Stimulated activated naive B cell treated with anti-CD40 and anti-IgM and Interleukin-4, amounts not matched to agents 10 μg/mL and 1 μg/mL and 100 μg/mL, for 72 hours (primary cell): ENCODE data around the gene PAOX.
"Not testable (repeated sequence)": the region's sequence is repeated elsewhere in the genome, so short reads cannot be mapped to it uniquely, and the experiment has no call there.

Source experiments
- ATAC-seq, 2 donors: fragments of 150-1000 bp; cut with Tn5 transposase; replicated peaks; 2 replicates each; pipeline ENCODE4 v1.10.0; 2021; ENCODE audit warnings: moderate library complexity in 1 of 2
- DNase-seq: peaks from one replicate; pipeline ENCODE4 v3.0.0; 2021
- H3K27ac Mint-ChIP-seq: one replicate; pipeline ENCODE4 v1.8.0; 2022; ENCODE audit warnings: mild to moderate bottlenecking, mixed read lengths
- H3K27me3 Mint-ChIP-seq, 2 donors: one replicate each; pipeline ENCODE4 v1.8.0; 2022; ENCODE audit warnings: mixed read lengths in 2 of 2
- H3K36me3 Mint-ChIP-seq, 2 donors: one replicate each; pipeline ENCODE4 v1.8.0; 2022; ENCODE audit warnings: mixed read lengths in 2 of 2, mild to moderate bottlenecking in 1 of 2
- H3K4me1 Mint-ChIP-seq, 2 donors: one replicate each; pipeline ENCODE4 v1.8.0; 2022; ENCODE audit warnings: mixed read lengths in 2 of 2, mild to moderate bottlenecking in 1 of 2
- H3K4me3 Mint-ChIP-seq, 2 donors: one replicate each; pipeline ENCODE4 v1.8.0; 2022; ENCODE audit warnings: mild to moderate bottlenecking in 2 of 2, mixed read lengths in 2 of 2, moderate library complexity in 1 of 2
- H3K9me3 Mint-ChIP-seq, 2 donors: one replicate each; pipeline ENCODE4 v1.8.0; 2022; ENCODE audit warnings: mixed read lengths in 2 of 2, mild to moderate bottlenecking in 1 of 2

The PAOX gene

DNA sequence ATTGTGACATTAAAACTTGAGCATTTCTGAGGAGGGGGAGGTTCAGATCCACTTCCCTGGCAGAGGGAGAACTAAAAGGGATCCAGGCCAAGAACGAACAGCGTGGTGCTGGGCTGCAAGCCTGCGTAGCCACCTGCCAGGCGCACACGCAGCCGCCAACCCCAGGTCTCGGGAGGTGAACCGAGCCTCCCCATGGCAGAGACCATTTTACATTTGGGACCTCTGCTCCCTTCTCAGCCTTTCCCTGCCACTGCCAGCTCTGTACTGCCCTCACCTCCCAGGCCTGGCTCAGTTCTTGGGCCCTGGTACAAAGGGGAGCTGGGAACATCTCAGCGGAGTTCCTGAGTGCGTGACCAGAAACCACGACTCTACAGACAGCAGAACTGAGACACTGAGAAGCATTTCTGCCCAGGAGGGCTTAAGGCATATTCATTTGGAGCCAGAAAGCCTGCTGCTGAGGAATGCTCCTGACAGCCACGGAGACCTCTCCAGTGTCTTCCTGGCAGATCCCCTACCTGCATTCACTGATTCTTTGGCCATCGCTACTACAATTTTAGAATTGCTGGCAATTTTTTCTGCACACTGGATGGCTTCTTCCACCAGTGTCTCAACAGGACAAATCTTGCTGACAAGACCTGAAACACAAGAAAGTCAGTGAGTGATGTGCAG lies 13.5 kb upstream of the PAOX start:
- DNase-seq: no peak
- Mint-ChIP-seq H3K4me3 (no peak overlapping the region), H3K36me3 (peaks cover 45 to 46% of the 10 kb centered on the region in 2 donors), H3K9me3 (no peaks in the 10 kb centered on the region), H3K4me1 (peaks cover 12 to 24% of the 10 kb centered on the region in 2 donors), H3K27me3 (no peaks in the 10 kb centered on the region), H3K27ac (no peak overlapping the region)
- no peak for ATAC-seq

DNA sequence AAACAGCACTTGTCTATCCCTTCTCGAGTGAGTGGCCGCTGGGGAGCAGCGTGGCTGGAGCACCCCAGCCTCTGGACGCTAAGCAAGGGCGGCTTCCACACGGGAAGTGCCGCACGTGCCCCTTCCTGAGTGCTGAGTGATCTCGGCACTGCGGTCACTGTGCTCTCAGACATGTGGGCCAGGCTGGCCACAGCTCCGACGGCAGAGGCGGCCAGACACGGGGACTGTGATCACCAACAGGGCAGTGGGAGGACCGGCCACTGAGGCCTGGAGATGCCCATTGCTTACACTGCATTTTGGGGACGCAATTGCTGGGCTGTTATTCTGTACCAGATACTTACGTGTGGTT lies 13.0 kb upstream of the PAOX start:
- H3K27me3 Mint-ChIP-seq: no peaks in the 10 kb centered on the region
- ATAC-seq: no peak
- H3K9me3 Mint-ChIP-seq: no peaks in the 10 kb centered on the region
- no peak overlapping the region for H3K27ac Mint-ChIP-seq
- peaks cover 46 to 47% of the 10 kb centered on the region in 2 donors for H3K36me3 Mint-ChIP-seq
- no peak for DNase-seq
- peaks cover 11 to 19% of the 10 kb centered on the region in 2 donors for H3K4me1 Mint-ChIP-seq
- no peak overlapping the region for H3K4me3 Mint-ChIP-seq

DNA sequence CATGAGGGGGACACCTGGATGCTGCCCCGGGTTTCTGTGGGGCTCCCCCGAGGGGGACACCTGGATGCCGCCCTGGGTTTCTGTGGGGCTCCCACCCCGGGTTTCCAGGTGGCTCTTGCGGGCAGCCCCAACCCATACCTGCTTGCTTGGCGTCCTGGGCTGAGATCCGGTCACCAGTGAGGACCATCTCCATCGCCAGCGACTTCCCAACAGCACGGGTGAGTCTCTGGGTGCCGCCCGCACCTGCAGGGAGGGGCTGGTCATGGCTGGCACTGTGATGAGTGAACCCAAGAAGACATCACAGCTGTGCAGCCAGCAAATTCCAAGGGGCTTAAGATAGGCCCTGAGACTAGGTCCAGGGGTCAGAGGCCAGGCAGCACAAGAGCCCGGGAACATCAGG lies 12.3 kb upstream of the PAOX start:
- Mint-ChIP-seq H3K27me3 (no peaks in the 10 kb centered on the region), H3K27ac (no peak overlapping the region), H3K4me1 (peaks cover 7 to 19% of the 10 kb centered on the region in 2 donors), H3K36me3 (peaks cover 41 to 46% of the 10 kb centered on the region in 2 donors), H3K4me3 (no peak overlapping the region), H3K9me3 (no peaks in the 10 kb centered on the region)
- ATAC-seq (no peak), DNase-seq (no peak)

DNA sequence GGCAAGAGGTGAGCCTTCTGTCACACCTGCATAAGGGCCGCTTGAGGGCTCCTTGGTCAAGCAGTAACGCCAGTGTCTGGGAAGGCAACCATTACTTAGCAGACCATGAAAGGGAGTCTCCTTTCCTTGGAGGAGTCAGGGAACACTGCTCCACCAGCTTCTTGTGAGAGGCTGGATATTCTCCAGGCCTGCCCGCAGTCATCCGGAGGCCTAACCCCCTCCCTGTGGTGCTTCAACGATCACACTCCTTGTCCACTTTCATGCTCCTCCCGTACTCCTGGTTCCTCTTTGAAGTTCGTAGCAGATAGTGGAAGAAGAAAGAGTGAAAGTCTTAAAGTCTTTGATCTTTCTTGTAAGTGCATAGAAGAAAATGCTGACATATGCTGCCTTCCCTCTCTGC lies 11.6 kb upstream of the PAOX start:
- Mint-ChIP-seq H3K4me1 (peaks cover 7 to 18% of the 10 kb centered on the region in 2 donors), H3K36me3 (peaks cover 36 to 41% of the 10 kb centered on the region in 2 donors)
- not testable (repeated sequence) for H3K27me3 Mint-ChIP-seq, H3K4me3 Mint-ChIP-seq, DNase-seq, ATAC-seq, H3K27ac Mint-ChIP-seq, H3K9me3 Mint-ChIP-seq

DNA sequence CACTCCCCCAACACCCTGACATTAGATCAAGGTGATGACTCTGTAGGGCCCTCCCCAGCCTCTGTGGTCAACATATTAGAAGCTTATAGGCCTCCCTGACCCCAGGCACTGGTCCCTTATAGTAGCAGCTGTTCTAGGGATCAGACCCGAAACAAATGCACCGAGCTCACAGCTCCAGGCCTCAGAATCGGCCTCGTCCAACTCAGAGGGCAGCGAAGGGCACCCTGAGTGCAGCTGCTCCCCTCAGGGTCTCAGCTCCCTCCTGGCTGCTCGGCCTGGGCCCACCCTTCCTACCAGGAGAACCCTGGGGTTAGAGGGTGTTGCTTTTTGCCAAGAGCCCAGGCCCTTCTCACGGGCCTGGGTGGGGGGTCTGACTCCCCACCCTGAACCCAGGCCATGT lies 10.9 kb upstream of the PAOX start:
- no peak overlapping the region for H3K4me3 Mint-ChIP-seq
- H3K4me1 Mint-ChIP-seq: peaks cover 9 to 21% of the 10 kb centered on the region in 2 donors
- no peaks in the 10 kb centered on the region for H3K9me3 Mint-ChIP-seq
- H3K27me3 Mint-ChIP-seq: no peaks in the 10 kb centered on the region
- H3K36me3 Mint-ChIP-seq: peaks cover 34 to 36% of the 10 kb centered on the region in 2 donors
- H3K27ac Mint-ChIP-seq: peak overlapping the region; percentile 32
- no peak for ATAC-seq
- no peak for DNase-seq

DNA sequence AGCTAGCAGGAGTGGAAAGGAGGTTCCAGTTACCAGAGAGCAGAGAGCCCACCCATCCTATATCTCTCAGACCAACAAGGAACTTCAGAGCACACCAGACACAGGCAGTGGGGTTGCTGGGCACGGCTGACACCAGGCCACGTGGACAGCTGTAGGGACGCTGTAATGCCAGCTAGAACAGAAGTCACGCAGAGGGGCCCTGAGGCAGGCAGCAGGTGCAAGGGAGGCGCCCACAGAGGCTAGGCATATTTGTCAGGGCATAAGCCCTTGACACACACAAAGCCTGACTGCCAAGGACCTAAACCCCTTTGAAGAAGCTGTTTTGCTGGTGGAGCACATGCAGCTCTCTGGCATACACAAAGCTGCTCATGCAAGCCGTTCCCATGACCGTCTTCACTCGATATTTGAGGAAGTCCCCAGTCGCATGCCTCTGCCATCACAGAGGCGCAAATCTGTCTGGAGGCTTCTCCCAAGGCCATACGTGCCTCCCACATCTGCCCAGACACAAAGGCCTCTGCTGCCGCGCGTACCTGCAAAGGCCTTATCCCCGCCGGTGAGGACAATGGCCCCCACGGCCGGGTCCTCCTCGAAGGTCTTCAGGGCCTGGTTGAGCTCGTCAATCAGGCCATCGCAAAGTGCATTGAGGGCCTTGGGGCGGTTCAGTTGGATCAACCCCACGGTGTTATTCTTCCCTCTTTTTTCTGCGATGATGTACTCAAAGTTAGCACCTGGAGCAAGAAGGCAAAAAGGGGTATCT lies 8.9 kb upstream of the PAOX start:
- no peak overlapping the region for H3K4me3 Mint-ChIP-seq
- no peak for DNase-seq
- H3K36me3 Mint-ChIP-seq: peaks cover 25 to 30% of the 10 kb centered on the region in 2 donors

DNA sequence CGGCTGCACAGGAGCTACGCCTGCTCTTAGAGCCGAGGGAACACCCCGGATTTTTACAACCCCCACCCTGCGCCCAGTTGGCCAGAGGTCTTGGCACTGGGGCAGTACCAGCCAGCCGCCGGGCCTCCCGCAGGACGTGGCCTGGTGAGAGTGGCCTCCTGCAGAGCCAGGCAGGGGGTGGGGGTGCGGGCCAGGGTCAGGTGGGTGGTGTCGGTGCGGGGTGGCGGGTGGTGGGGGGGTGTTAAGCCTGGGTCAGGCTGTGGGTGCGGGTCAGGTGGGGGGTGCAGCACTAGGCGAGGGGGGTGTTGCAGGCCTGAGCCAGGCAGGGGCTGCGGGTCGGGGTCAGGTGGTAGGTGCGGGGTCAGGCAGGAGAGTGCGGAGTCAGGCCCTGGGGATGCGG lies 6.6 kb upstream of the PAOX start:
- ATAC-seq: no peak
- peaks cover 14 to 43% of the 10 kb centered on the region in 2 donors for H3K4me1 Mint-ChIP-seq
- no peaks in the 10 kb centered on the region for H3K27me3 Mint-ChIP-seq

More for the DNA sequence above, 8.9 kb upstream of the PAOX start:
- H3K27me3 Mint-ChIP-seq: no peaks in the 10 kb centered on the region
- peaks cover 12 to 35% of the 10 kb centered on the region in 2 donors for H3K4me1 Mint-ChIP-seq
- no peak overlapping the region for H3K27ac Mint-ChIP-seq
- ATAC-seq: no peak
- H3K9me3 Mint-ChIP-seq: peaks cover 0 to 2% of the 10 kb centered on the region in 2 donors

DNA sequence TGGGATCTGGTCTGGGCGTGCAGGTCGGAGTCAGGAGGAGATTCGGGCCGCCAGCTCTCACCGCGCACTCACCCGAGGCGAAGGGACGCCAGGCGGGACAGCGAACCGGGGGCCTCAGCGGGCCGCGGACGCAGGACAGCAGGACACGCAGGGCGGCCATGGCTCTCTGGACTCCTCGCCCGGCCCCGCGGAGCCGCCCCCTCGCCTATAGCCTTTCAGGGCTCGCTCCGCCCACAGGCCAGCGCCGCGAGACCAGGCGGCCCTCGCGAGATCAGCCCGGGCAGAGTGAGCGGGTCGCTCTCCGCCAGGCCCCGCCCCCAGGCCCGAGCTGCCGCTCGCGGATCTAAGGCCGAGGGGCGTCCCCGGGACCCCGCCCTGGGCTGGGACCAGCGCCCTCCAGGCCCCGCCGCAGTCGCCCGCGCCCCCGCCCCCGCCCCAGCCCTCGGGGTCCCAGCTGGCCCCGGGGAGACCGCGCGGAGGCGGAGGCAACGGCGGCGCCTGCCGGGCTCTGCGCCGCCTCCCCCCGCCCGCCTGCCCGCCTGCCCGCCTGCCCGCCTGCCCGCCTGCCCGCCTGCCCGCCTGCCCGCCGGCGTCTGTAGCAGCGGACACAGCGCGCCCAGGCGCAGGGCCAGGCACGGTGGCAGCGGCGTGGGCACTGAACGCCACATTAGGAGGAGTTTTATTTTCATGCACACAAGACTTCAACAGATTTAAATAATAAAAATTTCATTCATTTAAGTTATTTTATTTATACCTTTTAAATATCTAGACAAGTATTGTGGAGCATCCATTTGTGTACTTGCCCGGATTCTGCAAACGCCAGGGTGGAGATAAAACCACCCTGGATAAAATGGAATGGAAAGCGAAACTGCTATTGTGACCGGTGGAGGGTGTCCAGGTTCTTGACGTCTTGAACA lies 5.6 kb upstream of the PAOX start, which contains the start of gene ECHS1:
ECHS1 (minus strand) TSS at position 181 of the 917 bp plus-strand sequence; CDS start at position 160, 21 bp downstream.
- ATAC-seq (peak; percentile 97), DNase-seq (peak; percentile 94)
- Mint-ChIP-seq H3K27me3 (no peaks in the 10 kb centered on the region), H3K27ac (peak within 1 kb of the TSS; percentile 96), H3K4me3 (peak within 1 kb of the TSS; percentile 93 to 99), H3K4me1 (peaks cover 14 to 50% of the 10 kb centered on the region in 2 donors), H3K36me3 (peaks cover 16 to 20% of the 10 kb centered on the region in 2 donors), H3K9me3 (peaks cover 0 to 2% of the 10 kb centered on the region in 2 donors)

More for the DNA sequence above, 6.6 kb upstream of the PAOX start:
- H3K36me3 Mint-ChIP-seq: peaks cover 21 to 26% of the 10 kb centered on the region in 2 donors
- peaks cover 0 to 2% of the 10 kb centered on the region in 2 donors for H3K9me3 Mint-ChIP-seq
- no peak for DNase-seq
- no peak overlapping the region for H3K27ac Mint-ChIP-seq
- peak overlapping the region; percentile 82 to 99 for H3K4me3 Mint-ChIP-seq

DNA sequence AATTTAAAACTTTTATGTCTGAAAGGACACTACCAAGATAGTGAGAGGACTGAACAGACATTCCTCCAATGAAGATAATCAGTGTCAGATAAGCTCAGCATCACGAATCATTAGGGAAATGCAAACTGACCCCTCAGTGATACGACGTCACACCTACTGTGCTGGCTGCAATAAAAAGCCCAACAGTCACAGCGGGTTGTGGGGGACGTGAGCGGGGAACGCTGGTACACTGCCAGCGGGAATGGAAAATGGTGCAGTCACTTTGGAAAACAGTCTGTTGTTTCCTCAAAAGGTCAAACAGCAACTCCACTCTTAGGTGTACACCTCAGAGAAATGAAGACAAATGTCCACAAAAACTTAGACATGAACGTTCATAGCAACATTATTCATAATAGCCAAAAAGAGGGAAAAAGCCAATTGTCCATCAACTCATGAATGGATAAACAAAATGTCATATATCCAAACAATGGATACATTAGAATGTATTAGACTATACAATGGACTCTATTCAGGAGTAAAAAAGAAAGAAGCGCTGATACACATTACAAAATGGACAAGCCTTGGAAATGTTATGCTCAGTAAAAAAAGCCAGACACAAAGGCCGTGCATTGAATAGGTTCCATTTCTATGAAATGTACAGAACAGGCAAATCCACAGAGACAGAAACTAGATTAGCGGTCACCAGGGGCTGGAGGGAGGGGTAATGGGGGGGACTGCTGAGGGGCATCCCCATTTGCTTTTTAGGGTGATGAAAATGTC lies 3.5 kb upstream of the PAOX start:
- no peak for ATAC-seq

DNA sequence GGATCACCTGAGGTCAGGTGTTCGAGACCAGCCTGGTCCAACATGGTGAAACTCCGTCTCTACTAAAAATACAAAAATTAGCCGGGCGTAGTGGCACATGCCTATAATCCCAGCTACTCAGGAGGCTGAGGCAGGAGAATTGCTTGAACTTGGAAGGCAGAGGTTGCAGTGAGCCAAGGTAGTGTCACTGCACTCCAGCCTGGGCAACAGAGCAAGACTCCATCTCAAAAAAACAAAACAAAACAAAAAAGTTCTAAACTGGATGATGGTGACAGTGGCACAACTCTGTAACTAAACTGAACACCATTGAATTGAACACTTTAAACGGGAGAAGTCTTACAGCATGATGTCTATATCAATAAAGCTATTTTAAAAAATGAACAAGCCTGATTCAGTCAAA lies 2.9 kb upstream of the PAOX start:
- not testable (repeated sequence) for H3K27ac Mint-ChIP-seq, ATAC-seq, H3K9me3 Mint-ChIP-seq, H3K27me3 Mint-ChIP-seq, DNase-seq
- peak overlapping the region in 1 of 2 donors; percentile 69 for H3K4me3 Mint-ChIP-seq
- peaks cover 26 to 59% of the 10 kb centered on the region in 2 donors for H3K4me1 Mint-ChIP-seq
- peaks cover 8 to 12% of the 10 kb centered on the region in 2 donors for H3K36me3 Mint-ChIP-seq

More for the DNA sequence above, 3.5 kb upstream of the PAOX start:
- Mint-ChIP-seq H3K36me3 (peaks cover 8 to 15% of the 10 kb centered on the region in 2 donors), H3K9me3 (peaks cover 0 to 2% of the 10 kb centered on the region in 2 donors), H3K4me1 (peaks cover 21 to 54% of the 10 kb centered on the region in 2 donors), H3K27ac (no peak overlapping the region), H3K27me3 (no peaks in the 10 kb centered on the region), H3K4me3 (no peak overlapping the region)
- no peak for DNase-seq

DNA sequence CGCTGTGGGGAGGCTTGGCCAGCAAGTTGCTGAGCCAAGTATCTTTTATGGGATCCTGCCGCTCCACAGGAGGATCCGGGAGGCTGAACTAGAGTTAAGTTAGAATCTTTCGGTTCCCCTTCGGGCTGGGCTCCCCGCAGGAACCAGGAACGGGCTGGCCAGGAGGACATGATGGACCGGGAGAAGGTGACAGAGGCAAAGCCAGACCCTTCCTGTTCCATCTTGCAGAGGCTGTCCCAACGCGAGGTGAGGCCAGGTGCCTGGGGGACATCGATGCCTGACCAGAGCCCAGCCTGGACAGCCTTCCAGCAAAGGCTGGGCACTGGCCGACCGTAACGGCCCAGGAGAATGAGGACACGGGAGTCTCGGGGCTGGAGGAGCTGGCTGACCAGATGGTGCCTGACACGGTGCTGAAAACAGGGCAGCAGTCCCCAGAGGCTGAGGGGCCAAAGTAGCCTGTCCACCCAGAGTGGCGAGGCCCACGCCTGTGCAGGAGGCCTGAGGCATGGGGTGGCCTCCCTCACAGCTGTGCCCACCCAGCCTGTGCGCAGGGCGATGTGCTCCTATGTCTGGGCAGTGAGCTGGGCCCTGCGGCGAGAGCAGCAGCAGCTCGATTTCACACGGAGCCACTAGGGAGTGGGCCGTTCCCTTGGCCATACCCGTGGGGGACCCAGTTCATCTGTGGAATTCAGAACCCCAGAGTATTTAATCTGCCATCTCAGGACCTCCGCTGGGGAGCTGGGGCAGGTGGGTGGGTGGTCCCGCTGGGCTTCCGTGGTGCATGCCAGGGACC lies 1.8 kb upstream of the PAOX start:
- H3K27ac Mint-ChIP-seq: no peak overlapping the region
- DNase-seq: no peak
- H3K27me3 Mint-ChIP-seq: no peaks in the 10 kb centered on the region
- peaks cover 0 to 2% of the 10 kb centered on the region in 2 donors for H3K9me3 Mint-ChIP-seq
- peak overlapping the region; percentile 69 to 86 for H3K4me3 Mint-ChIP-seq
- peaks cover 25 to 58% of the 10 kb centered on the region in 2 donors for H3K4me1 Mint-ChIP-seq
- H3K36me3 Mint-ChIP-seq: peaks cover 8 to 14% of the 10 kb centered on the region in 2 donors
- no peak for ATAC-seq

DNA sequence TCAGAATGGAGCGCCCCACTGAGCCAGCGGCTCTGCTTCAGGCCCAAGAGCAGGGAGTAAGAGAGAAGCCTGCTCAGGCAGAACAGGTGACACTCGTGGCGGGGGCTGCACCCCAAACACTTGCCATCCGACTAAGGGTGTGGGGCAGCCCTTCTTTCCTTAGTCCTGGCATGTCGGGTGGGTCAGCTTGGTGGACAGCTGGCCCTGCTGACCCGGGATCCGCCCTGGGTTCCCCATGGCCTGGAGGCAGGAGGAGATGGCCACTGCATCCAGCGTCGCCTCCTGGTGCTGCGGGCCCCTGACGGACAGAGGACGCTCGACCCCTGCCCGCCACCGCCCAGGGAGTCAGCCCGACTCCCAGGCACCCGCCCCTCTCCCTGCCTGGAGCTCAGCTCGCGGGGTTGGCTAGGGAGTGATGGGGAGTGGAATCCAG lies 1.2 kb upstream of the PAOX start:
- H3K9me3 Mint-ChIP-seq: peaks cover 0 to 2% of the 10 kb centered on the region in 2 donors

More for the DNA sequence above, 1.2 kb upstream of the PAOX start:
- DNase-seq (no peak), ATAC-seq (no peak)
- Mint-ChIP-seq H3K4me3 (peak overlapping the region; percentile 79 to 86), H3K27ac (peak overlapping the region; percentile 73), H3K36me3 (peaks cover 8 to 14% of the 10 kb centered on the region in 2 donors), H3K4me1 (peaks cover 25 to 57% of the 10 kb centered on the region in 2 donors), H3K27me3 (no peaks in the 10 kb centered on the region)
